Neural progenitor cell (in vitro differentiated cells): ENCODE measurements around the gene KLK2. TPM values are rescaled to one million over a fixed set of nuclear protein-coding genes. Genes with fewer than 3 reads are reported as not detected.

Experiments used
- DNase-seq: peaks from one replicate; pipeline ENCODE4 v3.0.0-alpha.2; 2016; ENCODE audit warnings: low spot score
- H2AFZ ChIP-seq: fragments of 200-600 bp; sonication (generic); replicated peaks from 2 replicates; pipeline ENCODE4 v1.6.1; 2016; ENCODE audit warnings: antibody characterized with exemption
- H3F3A ChIP-seq: fragments of 200-600 bp; sonication (generic); 2 replicates; pipeline ENCODE4 v1.6.1; 2016; ENCODE audit warnings: antibody characterized with exemption, low read depth
- H3K27ac ChIP-seq: fragments of 200-600 bp; sonication (generic); 2 replicates; pipeline ENCODE4 v1.5.1; 2016; ENCODE audit warnings: mild to moderate bottlenecking
- H3K27me3 ChIP-seq: fragments of 200-600 bp; sonication (generic); 2 replicates; pipeline ENCODE4 v1.6.1; 2016; ENCODE audit warnings: mild to moderate bottlenecking, moderate library complexity
- H3K36me3 ChIP-seq: fragments of 200-600 bp; sonication (generic); 2 replicates; pipeline ENCODE4 v1.5.1; 2016
- H3K4me1 ChIP-seq: fragments of 200-600 bp; sonication (generic); 2 replicates; pipeline ENCODE4 v1.6.1; 2016; ENCODE audit warnings: mixed run types
- H3K4me2 ChIP-seq: fragments of 200-600 bp; sonication (generic); 2 replicates; pipeline ENCODE4 v1.6.1; 2016
- H3K4me3 ChIP-seq: fragments of 200-600 bp; sonication (generic); 2 replicates; pipeline ENCODE4 v1.5.1; 2016
- H3K79me2 ChIP-seq: fragments of 200-600 bp; sonication (generic); 2 replicates; pipeline ENCODE4 v1.6.1; 2016; ENCODE audit warnings: low read depth
- H3K9ac ChIP-seq: fragments of 200-600 bp; sonication (generic); 2 replicates; pipeline ENCODE4 v1.6.1; 2016
- H3K9me3 ChIP-seq: fragments of 200-600 bp; sonication (generic); 2 replicates; pipeline ENCODE4 v1.5.1; 2016; ENCODE audit warnings: low read depth
- H4K20me1 ChIP-seq: fragments of 200-600 bp; sonication (generic); 2 replicates; pipeline ENCODE4 v1.6.1; 2016; ENCODE audit warnings: low read depth
- H3K27ac Mint-ChIP-seq: 3 replicates; pipeline ENCODE4 v1.8.0; 2021; ENCODE audit warnings: mixed read lengths
- H3K27me3 Mint-ChIP-seq: 2 replicates; pipeline ENCODE4 v1.8.0; 2022; ENCODE audit warnings: low read depth, mild to moderate bottlenecking, inconsistent platforms, moderate library complexity, mixed read lengths; ENCODE audit not compliant: insufficient read depth
- H3K36me3 Mint-ChIP-seq: 3 replicates; pipeline ENCODE4 v1.8.0; 2021; ENCODE audit warnings: mixed read lengths
- H3K4me1 Mint-ChIP-seq: 3 replicates; pipeline ENCODE4 v1.8.0; 2021; ENCODE audit warnings: mixed read lengths
- H3K4me3 Mint-ChIP-seq: 3 replicates; pipeline ENCODE4 v1.8.0; 2021; ENCODE audit warnings: mild to moderate bottlenecking, moderate library complexity, mixed read lengths
- H3K9me3 Mint-ChIP-seq: 3 replicates; pipeline ENCODE4 v1.8.0; 2020; ENCODE audit warnings: mixed read lengths
- CTCF ChIP-seq: fragments of 200-600 bp; sonication (generic); IDR thresholded peaks from 2 replicates; pipeline ENCODE4 v1.5.1; 2017; ENCODE audit warnings: antibody characterized with exemption, mild to moderate bottlenecking
- EZH2 ChIP-seq: fragments of 200-600 bp; sonication (generic); IDR thresholded peaks from 2 replicates; pipeline ENCODE4 v1.6.1; 2017; ENCODE audit warnings: antibody characterized with exemption, mild to moderate bottlenecking, moderate library complexity
- EZH2phosphoT487 ChIP-seq: fragments of 200-600 bp; sonication (generic); IDR thresholded peaks from 2 replicates; pipeline ENCODE4 v1.6.1; 2017; ENCODE audit warnings: antibody characterized with exemption
- total RNA-seq: library from RNA; depleted of rRNA; stranded (reverse); fragments of >200 nt; gene quantifications from 2 replicates; pipeline ENCODE4 v1.2.3, GENCODE V29; 2015; ENCODE audit warnings: low replicate concordance

KLK2 gene
- total RNA-seq, 1 donor from 2014 or later: not detected

- H3K4me1 Mint-ChIP-seq: peaks cover 3% of the 10 kb centered on the region
- Histone ChIP-seq H3K27me3 (peaks cover 16% of the 10 kb centered on the region), H3K4me1 (no peaks in the 10 kb centered on the region), H3K4me3 (no peak overlapping the region), H3K36me3 (no peaks in the 10 kb centered on the region), H2AFZ (no peak overlapping the region), H3K9me3 (no peaks in the 10 kb centered on the region), H3K9ac (no peak overlapping the region), H4K20me1 (no peaks in the 10 kb centered on the region), H3K79me2 (no peaks in the 10 kb centered on the region), H3F3A (no peaks in the 10 kb centered on the region), H3K27ac (no peak overlapping the region), H3K4me2 (no peak overlapping the region)
- no peak for DNase-seq
- H3K36me3 Mint-ChIP-seq: no peaks in the 10 kb centered on the region
- no peak overlapping the region for H3K4me3 Mint-ChIP-seq
- H3K9me3 Mint-ChIP-seq: peaks cover 7% of the 10 kb centered on the region
- no peak overlapping the region for H3K27ac Mint-ChIP-seq
- TF ChIP-seq EZH2 (no peak), EZH2phosphoT487 (no peak), CTCF (no peak)
- peaks cover 24% of the 10 kb centered on the region for H3K27me3 Mint-ChIP-seq
Observed at GRCh38 chr19:50896591-50897190, 23.5 kb downstream of the KLK2 start.

- peaks cover 17% of the 10 kb centered on the region for H3K27me3 ChIP-seq
- H3K27ac ChIP-seq: no peak overlapping the region
- Mint-ChIP-seq H3K4me1 (peaks cover 3% of the 10 kb centered on the region), H3K36me3 (no peaks in the 10 kb centered on the region), H3K27me3 (peaks cover 24% of the 10 kb centered on the region), H3K27ac (no peak overlapping the region), H3K9me3 (peaks cover 7% of the 10 kb centered on the region), H3K4me3 (no peak overlapping the region)
- no peak overlapping the region for H3K4me3 ChIP-seq
- H3K36me3 ChIP-seq: no peaks in the 10 kb centered on the region
- H3K4me1 ChIP-seq: no peaks in the 10 kb centered on the region
- no peak overlapping the region for H3K9ac ChIP-seq
- H3K4me2 ChIP-seq: no peak overlapping the region
- H3K9me3 ChIP-seq: no peaks in the 10 kb centered on the region
- H2AFZ ChIP-seq: no peak overlapping the region
- no peak for DNase-seq
- no peaks in the 10 kb centered on the region for H3K79me2 ChIP-seq
- no peaks in the 10 kb centered on the region for H4K20me1 ChIP-seq
- TF ChIP-seq CTCF (no peak), EZH2phosphoT487 (no peak), EZH2 (no peak)
- H3F3A ChIP-seq: no peaks in the 10 kb centered on the region
Observed at GRCh38 chr19:50897191-50897607, 24.0 kb downstream of the KLK2 start.

GRCh38 chr19:50897612-50898011 lies 24.4 kb downstream of the KLK2 start:
- Mint-ChIP-seq H3K36me3 (no peaks in the 10 kb centered on the region), H3K27ac (no peak overlapping the region), H3K9me3 (peaks cover 7% of the 10 kb centered on the region), H3K4me3 (peak overlapping the region; percentile 6), H3K4me1 (peaks cover 3% of the 10 kb centered on the region), H3K27me3 (peaks cover 20% of the 10 kb centered on the region)
- Histone ChIP-seq H4K20me1 (no peaks in the 10 kb centered on the region), H3K4me2 (no peak overlapping the region), H2AFZ (no peak overlapping the region), H3K27me3 (peaks cover 17% of the 10 kb centered on the region), H3K27ac (no peak overlapping the region), H3K4me1 (no peaks in the 10 kb centered on the region), H3K4me3 (no peak overlapping the region), H3K9ac (no peak overlapping the region), H3K79me2 (no peaks in the 10 kb centered on the region), H3K9me3 (no peaks in the 10 kb centered on the region), H3F3A (no peaks in the 10 kb centered on the region), H3K36me3 (no peaks in the 10 kb centered on the region)
- TF ChIP-seq CTCF (no peak), EZH2 (no peak), EZH2phosphoT487 (no peak)
- no peak for DNase-seq
